HG03135 (cell line): ENCODE results near the gene HTT.

Source experiments
- ATAC-seq: cut with Tn5 transposase; IDR thresholded peaks from one replicate; pipeline ENCODE4 v1.9.1; 2021; ENCODE audit warnings: mild to moderate bottlenecking, moderate library complexity; ENCODE audit not compliant: unreplicated experiment

Gene HTT

DNA sequence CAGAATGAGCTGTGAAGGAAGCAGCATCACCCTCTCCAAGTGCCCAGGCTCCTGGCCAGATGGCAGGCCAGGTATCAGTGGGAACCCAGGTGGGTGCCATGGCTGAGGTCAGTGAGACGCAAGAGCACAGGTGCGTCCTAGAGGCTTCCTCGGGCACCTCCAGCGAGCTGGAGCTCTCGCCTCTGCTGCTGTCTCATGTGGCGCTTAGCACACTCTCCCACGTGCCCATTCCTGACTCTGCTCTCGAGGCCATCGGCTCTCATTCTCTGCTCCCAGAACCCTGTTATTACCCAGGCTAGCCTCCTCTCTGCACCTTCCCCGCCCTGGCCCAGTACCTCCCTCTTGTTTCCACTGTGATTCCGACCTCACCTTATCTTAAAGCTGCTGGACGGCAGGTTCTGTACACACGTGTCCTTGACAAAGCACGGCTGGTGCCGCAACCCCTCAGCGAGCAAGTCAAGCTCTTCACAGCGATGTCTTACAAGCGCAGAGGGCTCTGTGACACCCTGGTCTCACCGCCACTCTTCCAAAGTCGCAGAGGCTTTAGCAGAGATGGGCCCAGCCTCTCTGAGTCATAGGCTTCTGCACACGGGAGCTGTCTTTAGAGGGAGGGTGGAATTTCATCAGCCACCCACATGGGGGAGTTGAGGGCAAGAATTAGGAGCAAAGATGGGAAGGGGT, 159.1 kb downstream of the HTT start:
- ATAC-seq = no peak

DNA sequence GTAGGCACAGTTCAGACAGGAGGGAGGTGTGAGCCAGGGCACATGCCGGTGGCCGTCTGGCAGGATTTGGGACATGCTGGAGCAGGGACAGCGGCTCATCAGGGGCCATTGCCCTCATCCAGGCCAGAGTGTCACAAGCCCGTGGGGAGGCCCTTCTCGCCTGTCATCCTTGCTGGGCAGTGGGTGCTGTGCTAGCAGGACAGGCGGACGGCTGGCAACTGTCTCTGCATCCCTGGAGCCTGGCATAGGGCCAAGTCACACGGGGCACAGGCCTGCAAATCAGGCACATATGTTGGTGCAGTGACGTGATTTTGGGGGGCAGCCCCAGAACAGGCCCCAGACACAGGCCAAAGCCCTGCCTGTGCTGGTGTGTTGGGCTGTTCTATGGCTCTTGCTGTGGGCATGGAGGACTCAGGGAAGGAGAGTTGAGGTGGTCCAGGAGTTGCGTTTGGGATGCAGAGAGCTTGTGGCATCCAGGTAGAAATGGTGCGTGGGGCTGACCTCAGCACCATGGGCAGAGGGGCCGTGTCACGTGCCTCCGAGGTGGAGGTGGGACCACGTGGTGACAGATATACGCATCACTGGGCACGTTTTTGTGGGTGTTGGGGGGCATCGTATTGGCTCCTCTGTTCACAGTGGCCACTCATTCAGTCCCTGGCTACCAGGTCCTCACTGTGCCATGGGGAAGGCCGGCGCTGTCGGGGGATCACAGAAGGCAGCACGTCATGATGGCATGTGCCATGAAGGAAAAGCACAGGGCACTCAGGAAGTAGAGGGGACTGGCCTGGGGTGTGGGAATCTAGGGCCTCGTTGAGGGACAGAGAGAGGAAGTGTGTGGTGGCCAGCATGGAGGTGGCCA, 159.9 kb downstream of the HTT start:
- no peak for ATAC-seq

DNA sequence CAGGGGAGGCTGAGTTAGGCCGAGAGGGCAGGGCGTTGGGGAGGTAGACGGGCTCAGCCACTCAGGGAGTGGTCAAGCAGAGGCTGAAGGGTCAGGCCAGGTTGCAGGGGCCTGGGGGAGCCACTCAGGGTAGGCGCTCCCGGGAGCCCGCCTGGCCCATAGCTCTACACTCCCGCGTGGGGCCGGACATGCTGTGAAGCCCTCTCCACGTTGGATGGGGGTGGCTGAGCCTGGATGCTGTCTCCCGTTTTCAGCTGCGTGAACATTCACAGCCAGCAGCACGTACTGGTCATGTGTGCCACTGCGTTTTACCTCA, 160.5 kb downstream of the HTT start:
- ATAC-seq = no peak

DNA sequence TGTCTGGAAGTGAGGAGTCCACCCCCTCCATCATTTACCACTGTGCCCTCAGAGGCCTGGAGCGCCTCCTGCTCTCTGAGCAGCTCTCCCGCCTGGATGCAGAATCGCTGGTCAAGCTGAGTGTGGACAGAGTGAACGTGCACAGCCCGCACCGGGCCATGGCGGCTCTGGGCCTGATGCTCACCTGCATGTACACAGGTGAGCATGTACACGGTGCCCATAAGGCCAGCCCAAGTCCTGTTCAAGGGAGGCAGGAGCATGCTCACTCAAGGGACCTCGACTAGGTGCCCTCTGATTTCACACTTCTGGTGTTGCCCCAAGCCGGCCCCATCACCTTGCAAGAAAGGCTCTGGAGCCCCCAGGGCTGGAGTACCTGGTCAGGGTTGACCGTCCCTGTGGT, 161.1 kb downstream of the HTT start:
- ATAC-seq = no peak

DNA sequence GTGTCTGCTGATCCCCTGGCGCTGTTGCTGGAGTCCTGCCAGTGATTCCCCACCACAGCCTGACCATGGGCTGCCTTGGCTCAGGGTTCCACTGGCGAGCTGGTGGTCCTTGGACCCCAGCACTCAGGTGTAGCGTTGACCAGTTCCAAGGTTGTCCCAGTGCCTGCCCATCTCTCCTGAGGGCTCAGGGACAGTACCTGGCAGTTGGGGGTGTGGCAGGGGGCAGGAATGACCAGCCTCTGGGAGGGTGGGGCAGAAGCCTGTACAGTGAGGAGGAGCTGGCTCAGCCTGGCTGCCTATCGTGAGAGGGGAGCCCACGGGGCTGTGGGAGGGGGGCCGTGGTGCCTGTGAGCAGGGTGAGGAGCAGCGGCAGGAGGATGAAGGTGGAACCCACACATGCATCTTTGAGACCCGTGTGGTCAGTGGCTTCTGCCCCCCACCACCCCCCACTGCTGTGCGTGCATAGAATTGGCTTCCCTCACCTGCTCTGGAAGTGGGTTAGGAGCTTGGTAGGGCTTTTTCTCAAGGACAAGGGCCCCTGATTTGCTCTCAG, 161.9 kb downstream of the HTT start:
- ATAC-seq = no peak

DNA sequence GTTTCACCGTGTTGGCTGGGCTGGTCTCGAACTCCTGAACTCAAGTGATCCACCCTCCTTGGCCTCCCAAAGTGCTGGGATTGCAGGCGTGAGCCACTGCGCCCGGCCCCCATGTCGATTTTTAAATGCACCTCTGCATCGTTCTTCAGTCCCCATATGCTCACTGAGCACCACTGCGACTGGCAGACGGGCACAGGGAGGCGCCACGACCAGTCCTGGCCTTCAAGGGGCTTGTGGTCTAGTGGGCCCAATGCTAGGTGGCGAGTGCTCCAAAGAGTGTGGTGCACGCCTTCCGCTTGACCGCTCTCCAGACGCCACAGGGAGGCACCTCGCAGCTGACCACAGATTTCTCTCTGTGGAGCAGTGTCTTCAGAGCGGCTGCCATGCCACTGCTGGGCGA, 162.8 kb downstream of the HTT start:
- ATAC-seq = no peak

DNA sequence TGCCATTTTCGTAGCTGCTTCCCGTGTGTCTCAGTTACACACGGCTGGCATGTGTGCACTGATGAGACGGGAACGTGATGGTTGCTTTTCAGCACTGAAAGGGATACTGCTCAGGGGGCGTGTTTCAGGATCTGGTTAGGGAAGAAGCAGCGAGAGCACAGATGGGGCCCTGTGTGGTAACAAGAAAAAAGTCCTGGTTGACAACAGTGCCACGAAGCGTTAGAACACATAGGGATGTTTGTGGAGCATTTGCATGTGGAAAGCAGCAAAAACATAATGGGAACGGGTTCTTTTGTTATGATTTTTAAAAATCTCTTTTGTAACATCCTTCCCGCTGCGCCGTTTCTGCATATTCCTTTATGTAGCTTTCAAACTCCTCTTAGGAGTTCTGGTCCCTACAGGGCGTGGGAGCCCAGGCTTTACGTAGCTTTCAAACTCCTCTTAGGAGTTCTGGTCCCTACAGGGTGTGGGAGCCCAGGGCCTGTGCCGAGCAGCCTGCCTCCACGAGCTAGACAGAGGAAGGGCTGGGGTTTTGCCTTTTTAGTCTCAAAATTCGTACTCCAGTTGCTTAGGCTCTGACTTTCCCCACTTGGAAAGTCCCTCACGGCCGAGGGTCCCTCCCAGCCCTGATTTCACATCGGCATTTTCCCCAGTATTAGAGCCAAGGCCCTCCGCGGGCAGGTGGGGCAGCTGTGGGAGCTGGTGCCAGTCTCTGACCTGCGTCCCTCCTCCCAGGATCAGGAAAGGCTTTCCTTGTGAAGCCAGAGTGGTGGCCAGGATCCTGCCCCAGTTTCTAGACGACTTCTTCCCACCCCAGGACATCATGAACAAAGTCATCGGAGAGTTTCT, 163.5 kb downstream of the HTT start:
- no peak for ATAC-seq

DNA sequence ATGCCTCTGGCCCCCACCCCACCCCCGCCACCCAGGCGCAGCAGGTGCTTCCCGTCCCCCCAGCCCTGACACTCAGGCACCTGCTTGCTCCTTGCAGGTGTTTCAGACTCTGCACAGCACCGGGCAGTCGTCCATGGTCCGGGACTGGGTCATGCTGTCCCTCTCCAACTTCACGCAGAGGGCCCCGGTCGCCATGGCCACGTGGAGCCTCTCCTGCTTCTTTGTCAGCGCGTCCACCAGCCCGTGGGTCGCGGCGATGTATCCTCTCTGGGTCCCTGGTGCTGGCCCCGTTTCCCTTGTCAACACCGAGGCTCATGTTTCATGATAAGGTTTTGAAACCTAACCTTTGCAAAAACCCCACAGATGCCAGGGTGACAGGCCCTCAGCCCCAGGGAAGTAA, 164.2 kb downstream of the HTT start:
- ATAC-seq = no peak

DNA sequence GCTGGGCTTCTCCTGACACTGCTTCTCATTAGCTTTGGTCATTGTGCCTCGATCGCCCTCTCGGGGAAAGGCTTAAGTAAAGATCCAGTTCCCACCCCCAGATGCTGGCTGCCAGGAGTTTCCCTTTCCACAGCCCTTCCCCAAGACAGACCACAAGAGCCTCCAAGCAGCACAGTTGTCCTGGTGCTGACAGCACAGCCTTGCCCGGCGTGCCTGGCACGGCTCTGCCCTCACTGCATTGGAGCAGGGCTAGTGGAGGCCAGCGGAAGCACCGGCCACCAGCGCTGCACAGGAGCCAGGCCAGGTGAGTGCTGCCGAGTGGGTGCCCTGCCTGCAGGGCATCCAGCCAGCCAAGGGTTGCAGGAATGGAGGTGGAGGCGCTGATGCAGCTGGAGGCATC, 164.8 kb downstream of the HTT start:
- ATAC-seq = no peak

DNA sequence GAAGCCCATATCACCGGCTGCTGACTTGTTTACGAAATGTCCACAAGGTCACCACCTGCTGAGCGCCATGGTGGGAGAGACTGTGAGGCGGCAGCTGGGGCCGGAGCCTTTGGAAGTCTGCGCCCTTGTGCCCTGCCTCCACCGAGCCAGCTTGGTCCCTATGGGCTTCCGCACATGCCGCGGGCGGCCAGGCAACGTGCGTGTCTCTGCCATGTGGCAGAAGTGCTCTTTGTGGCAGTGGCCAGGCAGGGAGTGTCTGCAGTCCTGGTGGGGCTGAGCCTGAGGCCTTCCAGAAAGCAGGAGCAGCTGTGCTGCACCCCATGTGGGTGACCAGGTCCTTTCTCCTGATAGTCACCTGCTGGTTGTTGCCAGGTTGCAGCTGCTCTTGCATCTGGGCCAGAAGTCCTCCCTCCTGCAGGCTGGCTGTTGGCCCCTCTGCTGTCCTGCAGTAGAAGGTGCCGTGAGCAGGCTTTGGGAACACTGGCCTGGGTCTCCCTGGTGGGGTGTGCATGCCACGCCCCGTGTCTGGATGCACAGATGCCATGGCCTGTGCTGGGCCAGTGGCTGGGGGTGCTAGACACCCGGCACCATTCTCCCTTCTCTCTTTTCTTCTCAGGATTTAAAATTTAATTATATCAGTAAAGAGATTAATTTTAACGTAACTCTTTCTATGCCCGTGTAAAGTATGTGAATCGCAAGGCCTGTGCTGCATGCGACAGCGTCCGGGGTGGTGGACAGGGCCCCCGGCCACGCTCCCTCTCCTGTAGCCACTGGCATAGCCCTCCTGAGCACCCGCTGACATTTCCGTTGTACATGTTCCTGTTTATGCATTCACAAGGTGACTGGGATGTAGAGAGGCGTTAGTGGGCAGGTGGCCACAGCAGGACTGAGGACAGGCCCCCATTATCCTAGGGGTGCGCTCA, 165.8 kb downstream of the HTT start:
- no peak for ATAC-seq

DNA sequence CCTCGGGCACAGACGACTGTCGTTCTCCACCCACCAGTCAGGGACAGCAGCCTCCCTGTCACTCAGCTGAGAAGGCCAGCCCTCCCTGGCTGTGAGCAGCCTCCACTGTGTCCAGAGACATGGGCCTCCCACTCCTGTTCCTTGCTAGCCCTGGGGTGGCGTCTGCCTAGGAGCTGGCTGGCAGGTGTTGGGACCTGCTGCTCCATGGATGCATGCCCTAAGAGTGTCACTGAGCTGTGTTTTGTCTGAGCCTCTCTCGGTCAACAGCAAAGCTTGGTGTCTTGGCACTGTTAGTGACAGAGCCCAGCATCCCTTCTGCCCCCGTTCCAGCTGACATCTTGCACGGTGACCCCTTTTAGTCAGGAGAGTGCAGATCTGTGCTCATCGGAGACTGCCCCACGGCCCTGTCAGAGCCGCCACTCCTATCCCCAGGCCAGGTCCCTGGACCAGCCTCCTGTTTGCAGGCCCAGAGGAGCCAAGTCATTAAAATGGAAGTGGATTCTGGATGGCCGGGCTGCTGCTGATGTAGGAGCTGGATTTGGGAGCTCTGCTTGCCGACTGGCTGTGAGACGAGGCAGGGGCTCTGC, 166.5 kb downstream of the HTT start:
- ATAC-seq = no peak

DNA sequence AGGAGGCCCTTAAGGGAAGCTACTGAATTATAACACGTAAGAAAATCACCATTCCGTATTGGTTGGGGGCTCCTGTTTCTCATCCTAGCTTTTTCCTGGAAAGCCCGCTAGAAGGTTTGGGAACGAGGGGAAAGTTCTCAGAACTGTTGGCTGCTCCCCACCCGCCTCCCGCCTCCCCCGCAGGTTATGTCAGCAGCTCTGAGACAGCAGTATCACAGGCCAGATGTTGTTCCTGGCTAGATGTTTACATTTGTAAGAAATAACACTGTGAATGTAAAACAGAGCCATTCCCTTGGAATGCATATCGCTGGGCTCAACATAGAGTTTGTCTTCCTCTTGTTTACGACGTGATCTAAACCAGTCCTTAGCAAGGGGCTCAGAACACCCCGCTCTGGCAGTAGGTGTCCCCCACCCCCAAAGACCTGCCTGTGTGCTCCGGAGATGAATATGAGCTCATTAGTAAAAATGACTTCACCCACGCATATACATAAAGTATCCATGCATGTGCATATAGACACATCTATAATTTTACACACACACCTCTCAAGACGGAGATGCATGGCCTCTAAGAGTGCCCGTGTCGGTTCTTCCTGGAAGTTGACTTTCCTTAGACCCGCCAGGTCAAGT, 167.5 kb downstream of the HTT start:
- no peak for ATAC-seq

DNA sequence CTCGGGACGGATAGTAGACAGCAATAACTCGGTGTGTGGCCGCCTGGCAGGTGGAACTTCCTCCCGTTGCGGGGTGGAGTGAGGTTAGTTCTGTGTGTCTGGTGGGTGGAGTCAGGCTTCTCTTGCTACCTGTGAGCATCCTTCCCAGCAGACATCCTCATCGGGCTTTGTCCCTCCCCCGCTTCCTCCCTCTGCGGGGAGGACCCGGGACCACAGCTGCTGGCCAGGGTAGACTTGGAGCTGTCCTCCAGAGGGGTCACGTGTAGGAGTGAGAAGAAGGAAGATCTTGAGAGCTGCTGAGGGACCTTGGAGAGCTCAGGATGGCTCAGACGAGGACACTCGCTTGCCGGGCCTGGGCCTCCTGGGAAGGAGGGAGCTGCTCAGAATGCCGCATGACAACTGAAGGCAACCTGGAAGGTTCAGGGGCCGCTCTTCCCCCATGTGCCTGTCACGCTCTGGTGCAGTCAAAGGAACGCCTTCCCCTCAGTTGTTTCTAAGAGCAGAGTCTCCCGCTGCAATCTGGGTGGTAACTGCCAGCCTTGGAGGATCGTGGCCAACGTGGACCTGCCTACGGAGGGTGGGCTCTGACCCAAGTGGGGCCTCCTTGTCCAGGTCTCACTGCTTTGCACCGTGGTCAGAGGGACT, 168.8 kb downstream of the HTT start:
- no peak for ATAC-seq

DNA sequence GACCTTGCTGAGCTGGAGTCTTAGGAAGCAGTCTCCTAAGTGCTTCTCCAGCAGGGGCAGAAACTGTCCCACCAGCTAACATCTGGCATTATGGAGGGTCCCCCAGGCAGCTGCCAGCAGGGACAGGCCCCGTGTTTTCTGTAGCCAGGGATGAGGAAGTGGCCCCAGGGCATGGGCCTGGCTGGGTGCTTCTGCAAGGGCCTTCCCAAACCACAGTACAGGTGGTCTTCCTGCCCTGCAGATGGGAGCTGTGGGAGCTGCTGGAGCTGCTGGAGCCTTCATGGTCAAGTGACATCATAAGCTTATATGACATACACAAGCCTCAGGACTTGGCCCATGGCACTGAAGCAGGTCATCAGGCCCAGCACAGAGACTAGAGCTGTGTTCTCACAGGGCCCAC, 169.5 kb downstream of the HTT start:
- ATAC-seq = no peak

DNA sequence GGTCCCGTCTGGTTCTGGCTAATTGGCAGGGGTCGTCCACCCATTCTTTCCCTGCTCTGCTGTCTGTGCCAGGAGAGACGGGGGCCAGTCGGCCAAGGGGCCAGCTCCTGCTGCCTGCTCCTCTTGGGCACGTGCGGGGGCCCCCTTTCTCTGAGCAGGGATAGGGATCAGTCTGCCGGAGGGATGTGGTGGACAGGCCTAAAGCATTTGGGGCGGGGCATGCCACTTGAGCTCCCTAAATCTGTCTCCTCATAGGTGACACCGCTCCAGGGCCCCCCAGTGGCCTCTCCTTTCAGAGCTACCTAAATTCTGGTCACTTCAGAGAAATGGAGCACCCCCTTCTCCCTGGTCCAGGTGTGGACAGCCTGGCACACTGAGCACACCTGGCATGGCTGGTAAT, 170.3 kb downstream of the HTT start:
- no peak for ATAC-seq

DNA sequence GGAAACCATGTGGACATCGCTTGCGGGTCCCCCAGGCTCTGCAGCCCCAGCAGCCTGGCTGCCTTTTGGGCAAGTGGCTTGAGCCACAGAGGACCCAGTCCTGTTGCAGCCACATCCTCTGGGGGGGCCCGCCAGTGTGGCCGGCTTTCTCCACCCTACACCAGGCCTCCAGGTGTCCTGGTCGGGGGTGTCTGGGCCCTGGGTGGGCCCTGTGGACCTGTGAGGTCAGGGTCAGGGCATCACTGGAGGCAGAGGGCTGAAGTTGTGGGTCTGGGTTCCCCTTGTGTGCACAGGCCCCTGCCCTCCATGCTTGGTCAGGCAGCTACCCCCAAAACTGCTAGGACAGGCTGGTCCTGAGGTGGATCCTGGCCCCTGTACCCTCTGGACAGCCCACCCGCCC, 171.2 kb downstream of the HTT start:
- ATAC-seq = no peak

DNA sequence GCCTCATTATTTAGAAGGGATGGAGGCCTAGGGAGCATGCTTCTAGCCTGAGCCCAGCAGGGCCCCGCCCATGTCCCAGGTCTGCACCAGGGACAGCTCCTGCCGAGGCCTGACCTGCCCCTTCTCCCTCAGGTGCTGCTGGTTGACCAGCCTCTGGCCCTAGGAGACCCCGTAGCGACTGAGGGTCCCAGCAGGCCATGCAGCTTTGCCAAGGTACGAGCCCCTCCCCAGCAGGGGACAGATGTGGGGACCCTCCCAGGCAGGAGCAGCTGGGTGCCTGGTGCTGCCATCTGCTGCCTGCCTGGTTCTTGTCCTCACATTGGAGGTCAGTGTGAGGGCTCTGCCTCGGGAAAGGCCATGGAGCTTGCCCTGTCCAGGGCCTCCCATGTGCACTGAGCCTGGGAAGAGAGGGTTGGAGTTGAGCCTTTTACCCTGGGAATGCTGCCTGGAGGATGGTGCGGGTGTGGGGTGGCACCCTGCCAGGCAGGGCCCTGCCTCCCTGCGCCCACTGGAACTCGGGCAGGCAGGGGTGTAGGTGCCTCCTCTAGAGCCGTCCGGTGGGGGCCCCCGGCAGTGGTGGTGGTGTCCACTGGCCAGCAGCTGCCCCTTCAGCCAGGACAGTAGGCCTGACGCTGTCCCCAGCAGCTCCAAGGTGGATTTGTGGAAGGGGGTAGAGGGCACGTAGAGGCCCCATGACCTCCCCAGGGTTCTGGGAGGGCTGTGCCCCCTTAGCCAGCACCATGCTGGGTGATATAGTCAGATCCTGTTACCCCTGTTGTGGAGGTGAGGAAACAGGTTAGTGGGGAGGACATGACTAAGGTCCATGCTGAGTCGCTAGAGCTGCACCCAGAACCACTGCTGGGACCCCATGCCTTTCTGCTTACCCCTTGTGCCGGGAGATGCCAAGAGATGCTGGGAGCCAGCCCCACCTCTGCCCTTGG, 172.2 kb downstream of the HTT start:
- ATAC-seq = no peak
